GM19467 (cell line): ENCODE results near the gene PUS10.
A peak's percentile ranks its signal among the peaks of the same experiment; 100 is the strongest.
"Not testable (repeated sequence)": the region's sequence is repeated elsewhere in the genome, so short reads cannot be mapped to it uniquely, and the experiment has no call there.

Experiments
- ATAC-seq: cut with Tn5 transposase; IDR thresholded peaks from one replicate; pipeline ENCODE4 v1.9.1; 2021; ENCODE audit warnings: mild to moderate bottlenecking, moderate library complexity; ENCODE audit not compliant: unreplicated experiment

PUS10 gene, protein sequence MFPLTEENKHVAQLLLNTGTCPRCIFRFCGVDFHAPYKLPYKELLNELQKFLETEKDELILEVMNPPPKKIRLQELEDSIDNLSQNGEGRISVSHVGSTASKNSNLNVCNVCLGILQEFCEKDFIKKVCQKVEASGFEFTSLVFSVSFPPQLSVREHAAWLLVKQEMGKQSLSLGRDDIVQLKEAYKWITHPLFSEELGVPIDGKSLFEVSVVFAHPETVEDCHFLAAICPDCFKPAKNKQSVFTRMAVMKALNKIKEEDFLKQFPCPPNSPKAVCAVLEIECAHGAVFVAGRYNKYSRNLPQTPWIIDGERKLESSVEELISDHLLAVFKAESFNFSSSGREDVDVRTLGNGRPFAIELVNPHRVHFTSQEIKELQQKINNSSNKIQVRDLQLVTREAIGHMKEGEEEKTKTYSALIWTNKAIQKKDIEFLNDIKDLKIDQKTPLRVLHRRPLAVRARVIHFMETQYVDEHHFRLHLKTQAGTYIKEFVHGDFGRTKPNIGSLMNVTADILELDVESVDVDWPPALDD

DNA sequence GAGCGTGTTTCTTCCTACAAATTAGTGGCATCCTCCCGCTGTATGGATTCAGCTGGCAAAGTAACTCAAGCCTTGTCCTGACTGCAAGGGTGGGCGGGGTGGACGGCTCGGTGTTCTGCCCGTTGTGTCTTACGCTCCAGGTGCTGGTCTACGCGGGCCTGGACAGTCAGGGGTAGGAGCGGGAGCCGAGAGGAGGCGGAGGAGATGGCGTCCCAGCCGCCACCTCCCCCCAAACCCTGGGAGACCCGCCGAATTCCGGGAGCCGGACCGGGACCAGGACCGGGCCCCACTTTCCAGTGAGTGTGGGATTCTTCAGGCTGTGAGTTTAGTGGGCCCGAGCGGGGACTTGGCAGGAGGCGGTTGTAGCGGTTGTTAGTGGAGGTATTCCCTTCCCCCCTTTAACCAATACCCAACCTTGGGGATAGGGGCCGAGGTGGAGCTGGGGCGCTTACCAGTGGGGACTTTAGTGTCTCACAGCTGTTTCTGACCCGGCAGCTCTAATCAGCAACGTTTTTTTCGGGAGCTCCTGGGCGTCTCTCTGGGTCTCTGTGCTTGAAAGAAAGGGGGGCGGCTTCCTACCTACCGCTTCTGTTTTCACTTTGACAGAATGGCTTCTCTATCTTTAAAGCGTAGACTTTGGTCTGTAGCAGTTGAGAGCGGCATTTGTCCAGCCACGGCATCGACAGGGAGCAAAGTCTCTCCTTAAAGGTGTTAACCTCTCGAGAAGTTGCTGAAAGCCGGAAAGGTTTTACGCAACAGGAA, at the start of gene PUS10, which contains the start of gene PEX13:
TSS of gene PUS10 (minus strand) at position 700 of the 762 bp plus-strand sequence. CDS start 6,365 bp downstream, outside the sequence.
TSS of gene PEX13 (plus strand) at position 165 of the 762 bp plus-strand sequence. CDS start at position 205, 40 bp downstream.
- peak; percentile 74 for ATAC-seq

DNA sequence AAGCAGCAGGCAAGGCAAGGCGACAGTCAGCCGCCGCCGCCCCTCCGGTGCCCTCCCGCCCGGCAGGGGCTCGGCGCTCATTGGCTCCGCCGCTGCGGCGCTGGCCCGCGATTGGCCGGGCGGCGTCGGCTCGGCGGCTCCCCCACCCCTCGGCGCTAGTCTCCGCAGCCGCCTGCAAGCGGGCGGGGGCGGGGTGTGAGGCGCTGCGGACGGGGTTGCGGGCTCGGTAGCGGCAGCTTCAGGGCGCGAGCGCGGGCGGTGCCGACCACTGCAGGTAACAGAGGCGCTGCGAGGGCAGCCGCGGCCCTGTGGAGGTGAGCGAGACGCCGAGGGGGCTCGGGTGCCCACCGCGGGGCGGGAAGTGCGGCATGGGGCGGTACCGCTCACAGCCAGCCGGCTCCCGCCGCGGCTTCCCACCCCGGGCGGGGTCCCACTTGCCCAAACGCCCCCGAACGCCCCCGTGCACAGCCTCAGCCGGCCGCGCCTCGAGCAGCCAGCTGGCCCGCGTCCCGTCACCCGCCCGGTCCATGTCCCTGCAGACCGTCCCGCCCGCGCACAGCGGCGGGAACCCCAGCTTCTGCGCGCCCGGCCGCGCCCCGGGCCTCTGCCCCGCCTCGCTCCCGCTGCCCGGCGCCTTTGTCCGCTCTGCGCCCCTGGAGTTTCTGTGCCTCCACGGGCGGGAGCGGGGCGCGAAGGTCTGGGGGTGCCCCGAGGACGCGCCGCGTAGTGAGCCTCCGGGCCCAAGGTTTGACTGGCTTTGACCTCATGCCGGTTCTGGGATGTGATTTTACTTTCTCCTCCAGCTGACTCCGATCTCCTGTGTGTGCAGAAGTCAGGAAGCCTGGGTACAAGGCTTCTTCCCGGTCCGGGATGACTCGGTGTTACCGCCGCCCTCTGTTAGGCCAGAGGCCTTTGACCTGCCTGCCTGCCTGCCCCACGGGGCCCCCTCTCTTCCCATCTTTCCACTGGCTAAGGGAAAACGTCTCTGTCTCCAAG, 48.0 kb upstream of the PUS10 start, which contains the start of gene SANBR:
TSS of gene SANBR (plus strand) at position 158 of the 996 bp plus-strand sequence. CDS start 4,480 bp downstream, outside the sequence.
- ATAC-seq = peak; percentile 97

DNA sequence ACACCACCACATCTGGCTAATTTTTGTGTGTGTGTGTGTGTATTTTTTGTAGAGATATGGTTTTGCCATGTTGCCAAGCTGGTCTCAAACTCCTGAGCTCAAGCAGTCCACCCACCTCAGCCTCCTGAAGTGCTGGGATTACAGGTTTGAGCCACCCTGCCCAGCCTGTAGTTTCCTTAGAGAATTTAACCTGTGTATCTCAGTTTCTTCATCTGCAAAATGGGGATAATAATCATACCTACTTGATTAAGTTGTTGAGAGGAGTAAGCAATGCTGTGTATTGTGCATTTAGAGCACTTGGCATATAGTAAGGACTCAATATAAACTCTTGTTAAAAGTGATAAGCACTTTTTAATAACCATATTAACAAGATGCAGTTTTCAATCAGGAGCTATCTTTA, 41.3 kb upstream of the PUS10 start:
- ATAC-seq = no peak

DNA sequence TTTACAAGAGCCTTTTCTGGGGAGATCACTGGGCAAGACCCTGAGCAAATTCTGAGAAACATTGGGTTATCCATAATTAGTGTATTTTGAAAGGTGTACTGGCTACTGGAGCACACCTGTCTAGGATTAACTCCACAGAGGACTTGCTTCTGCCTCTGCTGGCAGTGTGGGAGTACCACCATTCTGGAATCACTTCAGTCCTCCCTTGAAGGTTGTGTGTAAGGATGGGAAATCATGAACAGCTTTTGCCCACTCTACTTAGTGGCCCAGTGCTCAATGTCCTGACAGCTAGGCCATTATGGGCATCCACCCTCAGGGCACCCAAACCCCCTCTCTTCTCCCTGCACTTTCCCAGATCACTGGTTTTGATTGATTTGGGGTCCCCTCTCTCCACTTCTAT, 39.5 kb upstream of the PUS10 start:
- no peak for ATAC-seq

DNA sequence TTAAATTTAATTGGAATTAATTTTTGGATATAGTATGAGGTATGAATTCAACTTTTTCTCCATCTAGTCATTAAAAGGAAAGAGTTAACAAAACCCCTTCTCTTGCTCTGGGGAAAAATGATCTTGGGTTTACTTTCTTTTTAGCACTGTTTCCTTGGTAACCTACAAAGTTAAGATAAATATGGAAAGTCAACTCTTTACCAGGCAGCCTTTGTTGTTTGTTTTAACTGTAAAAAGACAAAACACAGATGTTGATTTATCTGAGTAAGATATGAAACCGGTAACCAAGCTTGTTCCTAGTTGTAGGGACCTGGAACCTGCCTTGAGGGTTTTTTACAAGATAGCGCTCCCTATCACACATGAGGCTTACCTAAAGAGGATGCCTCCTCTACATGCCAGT, 37.5 kb upstream of the PUS10 start:
- ATAC-seq = no peak

DNA sequence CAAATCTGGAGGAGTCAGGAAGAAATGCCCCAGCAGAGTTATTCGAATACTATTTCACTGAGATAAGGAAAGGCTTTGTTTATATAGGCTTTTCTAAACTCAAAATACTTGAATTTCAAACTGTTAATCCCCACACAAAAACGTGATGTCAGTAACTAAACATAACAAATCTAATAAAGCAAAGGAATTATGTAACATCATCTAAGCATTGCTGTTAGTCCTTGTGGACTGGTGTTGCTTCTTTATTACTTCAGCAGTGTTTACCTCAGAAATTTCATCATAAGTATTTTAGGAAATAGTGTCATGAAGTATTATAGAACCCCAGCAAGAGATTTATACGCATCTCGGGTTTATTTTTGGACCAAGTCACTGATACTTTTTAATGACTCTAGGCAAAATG, 27.9 kb upstream of the PUS10 start:
- ATAC-seq = no peak

DNA sequence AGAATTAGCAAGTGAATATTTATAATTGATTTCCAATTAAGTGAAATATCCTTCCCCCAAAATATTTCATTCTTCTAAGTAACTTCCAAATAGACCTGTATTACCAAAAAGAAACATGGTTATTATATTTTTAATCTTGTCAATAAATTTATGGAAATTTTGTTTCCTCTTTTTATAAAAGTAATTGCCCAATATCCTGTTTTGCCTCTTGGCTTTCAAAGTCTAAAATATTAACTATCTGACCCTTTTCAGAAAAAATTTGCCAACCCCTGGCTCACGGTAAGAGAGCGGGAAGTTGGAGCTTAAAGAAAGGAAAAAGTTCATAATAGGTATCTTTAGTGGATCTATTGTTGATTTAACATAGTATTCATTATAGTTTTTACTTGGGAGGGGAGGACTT, 27.2 kb upstream of the PUS10 start:
- no peak for ATAC-seq

DNA sequence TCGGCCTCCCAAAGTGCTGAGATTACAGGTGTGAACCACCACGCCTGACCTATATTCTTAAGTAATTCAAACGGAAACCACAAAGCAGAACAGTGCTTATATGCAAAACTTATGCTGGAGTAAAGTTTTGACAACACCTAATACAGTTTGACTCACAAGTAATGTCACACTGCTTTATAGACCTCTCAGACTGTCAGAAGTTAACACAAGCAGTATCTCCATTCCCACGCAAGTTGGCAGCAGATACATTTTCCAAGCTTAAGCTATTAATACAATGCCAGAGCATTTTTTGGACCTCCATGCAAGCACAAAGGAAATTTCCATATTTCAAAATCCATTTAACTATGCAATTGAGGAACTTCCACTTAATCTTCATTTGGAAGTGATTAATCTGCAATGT, 26.6 kb upstream of the PUS10 start:
- ATAC-seq = no peak

DNA sequence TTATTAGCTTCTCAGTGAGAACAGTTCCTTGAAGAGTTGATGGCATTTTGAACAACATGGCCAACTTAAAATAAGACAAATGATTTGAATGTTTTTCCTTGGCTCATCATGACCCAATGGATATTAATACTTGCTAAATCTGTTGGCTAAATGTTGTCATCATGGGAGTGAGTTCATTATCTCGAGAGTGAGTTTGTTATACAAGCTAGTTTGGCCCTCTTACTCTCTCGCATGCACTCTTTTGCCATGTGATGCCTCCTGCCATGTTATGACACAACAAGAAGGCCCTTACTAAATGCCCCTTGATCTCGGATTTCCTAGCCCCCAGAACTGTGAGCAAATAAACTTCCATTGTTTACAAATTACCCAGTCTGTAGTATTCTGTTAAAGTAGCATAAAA, 24.8 kb upstream of the PUS10 start:
- ATAC-seq = no peak

DNA sequence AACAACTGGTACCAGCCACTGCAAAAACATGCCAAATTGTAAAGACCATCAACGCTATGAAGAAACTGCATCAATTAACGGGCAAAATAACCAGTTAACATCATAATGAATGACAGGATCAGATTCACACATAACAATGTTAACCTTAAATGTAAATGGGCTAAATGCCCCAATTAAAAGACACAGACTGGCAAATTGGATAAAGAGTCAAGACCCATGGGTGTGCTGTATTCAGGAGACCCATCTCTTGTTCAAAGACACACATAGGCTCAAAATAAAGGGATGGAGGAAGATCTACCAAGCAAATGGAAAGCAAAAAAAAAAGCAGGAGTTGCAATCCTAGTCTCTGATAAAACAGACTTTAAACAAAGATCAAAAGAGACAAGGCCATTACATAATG, 18.6 kb upstream of the PUS10 start:
- ATAC-seq = not testable (repeated sequence)

DNA sequence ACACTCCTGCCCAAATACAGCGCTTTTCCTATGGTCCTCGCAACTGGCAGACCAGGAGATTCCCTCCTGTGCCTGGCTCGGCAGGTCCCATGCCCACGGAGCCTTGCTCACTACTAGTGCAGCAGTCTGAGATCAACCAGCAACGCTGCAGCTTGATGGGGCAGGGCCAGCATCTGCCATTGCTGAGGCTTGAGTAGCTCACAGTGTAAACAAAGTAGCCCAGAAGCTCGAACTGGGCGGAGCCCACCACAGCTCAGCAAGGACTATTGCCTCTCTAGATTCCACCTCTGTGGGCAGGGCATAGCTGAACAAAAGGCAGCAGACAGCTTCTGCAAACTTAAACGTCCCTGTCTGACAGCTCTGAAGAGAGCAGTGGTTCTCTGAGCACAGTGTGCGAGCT, 16.5 kb upstream of the PUS10 start:
- ATAC-seq = not testable (repeated sequence)

DNA sequence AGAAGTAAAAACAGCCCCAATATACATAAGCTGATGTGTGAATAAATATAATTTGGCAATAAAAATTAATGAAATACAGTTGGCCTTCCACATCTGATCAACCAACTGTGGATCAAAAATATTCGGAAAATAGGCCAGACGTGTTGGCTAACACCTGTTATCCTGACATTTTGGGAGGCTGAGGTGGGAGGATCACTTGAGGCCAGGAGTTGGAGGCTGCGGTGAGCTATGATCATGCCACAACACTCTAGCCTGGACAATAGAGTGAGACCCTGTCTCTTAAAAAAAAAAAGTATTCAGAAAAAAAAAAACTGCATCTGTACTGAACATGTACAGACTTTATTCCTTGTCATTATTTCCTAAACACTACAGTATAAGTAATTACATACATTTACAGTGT, 11.5 kb upstream of the PUS10 start:
- ATAC-seq = no peak

DNA sequence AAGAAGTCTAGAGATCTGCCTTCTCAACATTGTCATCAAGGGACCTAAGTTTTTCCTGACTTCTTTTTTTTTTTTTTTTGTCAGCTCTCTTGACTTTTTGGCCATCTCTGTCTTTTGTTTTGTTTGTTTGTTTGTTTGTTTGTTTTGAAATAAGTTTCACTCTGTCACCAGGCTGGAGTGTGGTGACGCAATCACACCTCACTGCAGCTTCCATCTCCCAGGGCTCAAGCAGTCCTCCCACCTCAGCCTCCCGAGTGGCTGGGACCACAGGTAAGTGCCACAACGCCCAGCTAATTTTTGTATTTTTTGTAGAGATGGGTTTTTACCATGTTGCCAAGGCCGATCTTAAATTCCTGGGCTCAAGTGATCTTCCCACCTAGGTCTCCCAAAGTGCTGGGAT, 5.6 kb upstream of the PUS10 start:
- ATAC-seq = no peak

DNA sequence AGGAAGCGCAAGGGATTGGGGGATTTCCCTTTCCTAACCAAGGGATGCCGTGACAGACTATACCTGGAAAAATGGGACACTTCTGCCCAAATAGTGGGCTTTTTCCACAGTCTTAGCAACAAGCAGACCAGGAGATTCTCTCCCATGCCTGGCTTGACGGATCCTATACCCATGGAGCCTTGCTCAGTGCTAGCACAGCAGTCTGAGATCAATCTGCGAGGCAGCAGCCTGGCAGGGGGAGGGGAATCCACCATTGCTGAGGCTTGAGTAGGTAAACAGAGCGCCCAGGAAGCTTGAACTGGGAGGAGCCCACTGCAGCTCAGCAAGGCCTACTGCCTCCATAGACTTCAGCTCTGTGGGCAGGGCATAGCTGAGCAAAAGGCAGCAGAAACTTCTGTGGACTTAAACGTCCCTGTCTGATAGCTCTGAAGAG, 3.2 kb upstream of the PUS10 start:
- ATAC-seq = no peak

DNA sequence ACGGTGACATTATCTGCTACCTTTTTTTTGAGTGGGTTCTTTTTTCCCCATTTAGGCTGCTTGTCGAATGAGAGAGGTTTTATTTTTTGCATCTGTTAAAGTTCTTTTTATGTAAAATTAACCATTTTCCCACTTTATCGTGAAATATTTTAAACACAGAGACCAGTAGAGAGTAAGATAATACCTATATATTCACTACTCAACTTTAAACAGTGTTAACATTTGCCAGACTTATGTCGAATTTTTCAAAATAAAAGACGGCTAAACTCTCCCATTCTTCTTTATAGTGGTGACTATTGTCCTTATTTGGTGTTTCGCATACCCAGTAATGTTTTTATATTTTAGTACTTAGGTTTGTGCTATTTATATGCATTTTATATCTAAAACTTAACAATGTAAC, 743 bp upstream of the PUS10 start:
- no peak for ATAC-seq

DNA sequence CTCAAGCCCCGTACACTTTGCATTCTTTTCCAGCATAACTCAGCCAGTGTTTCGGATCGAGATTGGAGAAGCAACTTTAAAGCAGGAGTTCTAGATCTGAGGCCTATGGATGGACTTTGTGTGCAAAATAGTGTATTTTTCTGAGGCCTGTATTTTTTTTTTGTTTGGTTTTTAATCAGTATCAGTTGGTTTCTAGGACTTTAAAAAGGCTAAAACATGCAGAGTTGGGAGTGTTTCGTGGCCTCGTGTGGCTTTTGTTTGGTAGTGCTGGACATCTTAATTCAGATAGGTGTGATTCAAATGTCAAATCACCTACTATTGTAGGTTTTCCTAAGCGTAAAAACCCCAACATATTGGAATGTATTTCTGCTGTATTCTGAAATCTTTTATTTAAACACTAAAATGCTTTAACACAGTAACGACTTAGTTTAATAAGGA, 282 bp upstream of the PUS10 start:
- no peak for ATAC-seq

DNA sequence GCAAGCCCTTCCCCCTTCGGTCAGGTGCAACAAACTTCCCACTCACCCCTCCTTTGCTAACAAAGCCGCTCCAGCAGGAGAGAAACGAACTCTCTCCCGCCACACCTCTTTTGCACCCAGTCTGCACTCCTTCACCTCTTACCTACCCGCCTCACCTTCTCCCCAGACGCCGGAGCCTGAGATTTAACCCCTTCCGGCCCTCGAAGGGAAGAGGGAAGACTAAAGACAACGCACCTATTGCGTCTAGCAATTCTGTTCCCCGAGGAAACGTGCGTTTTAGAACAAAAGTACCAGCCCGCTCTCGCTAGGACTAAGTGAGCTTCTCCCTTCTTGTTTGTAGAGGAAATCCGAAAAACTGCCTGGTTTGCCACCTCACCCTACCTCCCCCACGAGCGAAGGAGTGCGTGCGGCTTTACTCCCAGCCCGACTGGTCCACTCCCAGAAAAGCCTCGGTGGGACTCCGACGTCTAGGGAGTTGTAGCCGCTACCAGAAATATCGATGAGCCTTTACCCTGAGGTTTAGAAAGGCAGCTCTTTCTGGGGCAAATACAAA, 976 bp downstream of the PUS10 start:
- ATAC-seq = peak; percentile 54

DNA sequence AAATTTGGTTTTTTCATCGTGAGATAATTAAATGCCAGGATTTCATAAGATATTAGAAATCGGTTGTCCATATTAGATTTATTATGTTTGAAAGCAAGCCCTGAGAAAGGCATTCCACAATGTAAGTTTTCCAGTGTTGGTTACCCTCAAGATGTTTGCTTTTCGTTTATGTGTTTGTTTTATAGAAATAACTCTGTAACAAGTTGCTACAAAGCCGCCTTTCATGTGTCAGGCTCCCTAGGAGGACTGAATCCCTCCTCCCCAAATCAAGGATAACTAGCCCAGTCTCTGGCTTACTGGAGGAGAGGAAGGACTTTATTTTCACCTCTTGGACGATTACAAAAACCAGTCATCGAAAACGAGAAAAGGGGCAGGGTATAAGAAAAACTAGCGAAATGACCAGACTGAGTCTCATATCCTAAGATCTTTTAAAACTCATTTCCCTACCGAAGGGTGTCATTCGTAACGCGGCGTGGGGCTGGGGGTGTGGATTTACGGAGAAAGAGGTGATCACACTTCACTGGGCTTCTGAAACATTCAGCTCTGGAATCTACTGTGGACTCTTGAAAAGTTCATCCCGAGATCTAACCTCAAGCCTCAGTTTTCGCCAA, 1.6 kb downstream of the PUS10 start:
- no peak for ATAC-seq

DNA sequence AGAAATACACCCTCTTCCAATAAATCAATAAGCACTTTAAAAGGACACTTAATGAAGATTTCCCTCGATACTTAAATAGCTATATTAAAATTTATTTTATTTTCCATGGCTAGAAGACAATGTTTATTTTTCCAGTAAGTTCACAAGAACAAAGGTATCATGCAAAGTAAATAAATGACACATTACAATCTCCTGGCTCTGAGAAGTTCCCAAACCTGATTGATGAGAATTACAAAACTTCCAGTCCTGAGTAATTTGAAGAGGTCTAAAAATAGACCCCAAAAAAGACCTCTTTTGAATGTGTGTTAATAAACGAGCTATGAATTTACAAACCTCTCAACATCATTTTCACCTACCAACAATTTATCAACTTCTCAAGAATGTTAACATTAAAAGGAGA, 2.1 kb downstream of the PUS10 start:
- ATAC-seq = no peak

DNA sequence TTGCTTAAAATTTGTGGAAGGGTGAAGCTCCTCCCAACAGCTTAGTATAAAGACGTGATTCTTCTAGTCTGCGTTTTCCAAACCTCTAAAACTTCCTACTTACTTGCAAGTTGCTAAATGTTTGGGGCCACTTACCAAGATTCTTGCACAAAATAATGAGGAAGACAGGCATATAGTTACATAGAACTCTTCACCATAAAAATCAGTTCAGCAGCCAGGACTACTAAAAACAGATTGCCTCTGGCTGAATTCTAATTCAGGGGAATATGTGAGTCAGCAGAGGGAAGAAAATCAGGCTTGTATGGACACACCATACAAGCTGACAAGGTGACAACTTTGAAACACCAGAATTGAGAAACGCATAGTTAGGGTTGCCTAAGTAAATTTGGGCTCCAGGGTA, 3.3 kb downstream of the PUS10 start:
- no peak for ATAC-seq
